HG02623 (cell line): ENCODE data around the gene CNTN6.

Experiments
- ATAC-seq: cut with Tn5 transposase; IDR thresholded peaks from one replicate; pipeline ENCODE4 v1.9.1; 2021; ENCODE audit warnings: moderate library complexity; ENCODE audit not compliant: unreplicated experiment

CNTN6 gene

GRCh38 chr3:1171320-1171719 lies 78.5 kb downstream of the CNTN6 start:
- no peak for ATAC-seq

GRCh38 chr3:1172644-1173043 lies 79.8 kb downstream of the CNTN6 start:
- no peak for ATAC-seq

GRCh38 chr3:1179146-1179545 lies 86.3 kb downstream of the CNTN6 start:
- ATAC-seq = no peak

DNA sequence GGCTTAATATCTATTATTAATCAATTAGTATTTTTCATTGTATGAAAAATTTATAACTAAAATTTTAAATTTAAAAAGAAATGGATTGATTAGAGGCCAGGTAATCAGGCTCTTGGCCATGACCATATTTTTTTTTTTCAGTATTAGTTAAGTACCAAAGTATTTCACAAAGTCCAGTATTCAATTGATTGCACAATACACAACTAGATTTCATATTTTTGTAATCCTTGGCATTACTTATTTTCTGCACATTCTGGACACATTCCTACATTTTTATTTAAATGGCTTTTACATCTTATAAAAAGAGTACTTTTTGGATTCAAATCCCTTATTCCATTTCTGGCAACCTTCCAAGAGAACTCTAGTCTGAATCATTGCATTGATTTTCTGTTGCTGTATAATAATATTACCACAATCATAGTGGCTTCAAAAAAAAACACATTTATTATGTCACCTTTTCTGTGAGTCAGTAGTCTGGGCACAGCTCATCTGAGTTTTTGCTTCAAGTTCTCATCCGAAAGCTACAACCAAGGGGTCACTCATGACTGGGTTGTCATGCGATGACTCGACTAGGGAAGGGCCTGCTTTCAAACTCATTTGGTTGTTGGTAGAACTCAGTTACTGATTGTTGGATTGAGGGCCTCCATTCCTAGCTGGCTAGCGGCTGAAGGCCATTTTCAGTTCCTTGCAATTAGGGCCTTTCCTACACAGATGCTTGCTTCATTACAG lies 90.7 kb downstream of the CNTN6 start:
- ATAC-seq = no peak

DNA sequence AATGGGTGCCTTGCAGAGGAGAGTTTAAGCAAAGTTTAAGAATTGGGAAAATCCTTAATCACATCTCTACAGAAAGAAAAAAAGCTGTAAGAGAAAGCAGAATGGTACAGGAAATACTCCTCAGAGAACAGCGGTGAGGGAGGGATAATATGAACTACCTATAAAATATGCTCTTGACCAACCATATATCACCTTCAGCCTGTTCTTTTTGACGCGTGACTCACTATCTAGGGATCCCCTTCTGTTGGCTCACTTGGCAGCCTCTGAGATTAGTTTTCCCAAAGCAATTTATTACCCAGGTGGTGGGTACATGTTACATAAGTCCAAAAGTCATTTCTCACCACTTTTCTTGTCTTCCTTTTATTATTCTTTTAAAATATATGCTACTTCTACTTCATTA lies 97.7 kb downstream of the CNTN6 start:
- ATAC-seq = no peak

- no peak for ATAC-seq
These were observed 98.2 kb downstream of the CNTN6 start for GRCh38 chr3:1191026-1191425.

GRCh38 chr3:1195947-1196346 lies 103.1 kb downstream of the CNTN6 start:
- ATAC-seq = no peak

GRCh38 chr3:1197051-1197450 lies 104.2 kb downstream of the CNTN6 start:
- ATAC-seq = no peak

GRCh38 chr3:1200371-1200770 lies 107.5 kb downstream of the CNTN6 start:
- no peak for ATAC-seq

GRCh38 chr3:1207904-1208303 lies 115.1 kb downstream of the CNTN6 start:
- ATAC-seq = no peak

DNA sequence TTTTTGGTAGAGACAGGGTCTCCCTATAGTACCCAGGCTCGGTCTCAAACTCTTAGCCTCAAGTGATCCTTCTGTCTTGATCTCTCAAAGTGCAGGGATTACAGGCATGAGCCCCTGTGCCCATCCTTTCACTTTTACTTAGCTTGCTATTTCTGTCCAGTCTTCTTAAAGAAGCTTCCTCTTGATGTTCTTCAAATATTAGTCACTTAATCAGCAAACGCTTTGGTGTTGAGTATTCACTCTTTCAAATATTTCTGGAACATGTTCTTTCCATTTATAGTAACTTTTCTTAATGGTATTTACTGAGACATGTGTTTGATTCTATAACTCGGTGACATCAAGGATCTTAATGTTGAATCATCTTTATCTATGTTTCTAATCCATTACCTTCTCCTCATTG lies 122.1 kb downstream of the CNTN6 start:
- no peak for ATAC-seq

DNA sequence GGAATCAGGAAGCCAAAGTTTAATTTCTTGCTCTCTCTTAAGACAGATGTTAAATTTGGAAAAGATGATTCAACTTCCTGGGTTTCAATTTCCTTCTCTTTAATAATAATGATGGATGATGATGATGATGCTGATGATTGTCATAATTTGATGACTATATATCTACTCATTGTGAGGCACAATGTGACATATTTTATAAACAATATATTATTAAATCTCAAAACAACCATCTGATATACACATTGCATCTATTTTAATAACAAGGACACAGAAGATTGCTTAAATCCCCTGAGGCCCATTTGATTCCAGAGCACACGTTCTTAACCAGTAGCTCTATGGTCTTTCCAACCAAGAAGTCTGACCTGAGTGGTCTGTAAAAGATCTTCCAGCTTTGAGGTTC lies 124.0 kb downstream of the CNTN6 start:
- no peak for ATAC-seq

- no peak for ATAC-seq
These were observed 134.3 kb downstream of the CNTN6 start for GRCh38 chr3:1227111-1227510.

DNA sequence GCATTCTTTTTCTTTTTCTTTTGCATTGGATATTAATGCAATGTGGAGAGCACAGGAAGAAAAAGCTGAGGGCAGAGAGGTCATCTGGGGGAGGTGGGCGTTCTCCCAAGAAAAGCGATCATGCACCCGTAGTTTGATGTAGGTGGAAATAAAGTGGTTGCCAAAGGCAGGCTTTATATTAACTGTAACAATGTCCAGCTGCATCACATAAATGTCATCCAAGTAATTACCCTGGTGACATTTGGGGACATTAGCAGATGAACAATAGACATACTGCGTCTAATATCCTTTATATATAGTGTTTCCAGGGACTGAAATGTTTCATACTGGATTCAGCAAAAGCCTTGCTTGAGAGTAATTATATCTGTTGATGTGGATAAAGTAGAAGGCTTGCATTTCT lies 135.5 kb downstream of the CNTN6 start:
- ATAC-seq = no peak

- ATAC-seq = no peak
These were observed 138.1 kb downstream of the CNTN6 start for GRCh38 chr3:1230920-1231319.

DNA sequence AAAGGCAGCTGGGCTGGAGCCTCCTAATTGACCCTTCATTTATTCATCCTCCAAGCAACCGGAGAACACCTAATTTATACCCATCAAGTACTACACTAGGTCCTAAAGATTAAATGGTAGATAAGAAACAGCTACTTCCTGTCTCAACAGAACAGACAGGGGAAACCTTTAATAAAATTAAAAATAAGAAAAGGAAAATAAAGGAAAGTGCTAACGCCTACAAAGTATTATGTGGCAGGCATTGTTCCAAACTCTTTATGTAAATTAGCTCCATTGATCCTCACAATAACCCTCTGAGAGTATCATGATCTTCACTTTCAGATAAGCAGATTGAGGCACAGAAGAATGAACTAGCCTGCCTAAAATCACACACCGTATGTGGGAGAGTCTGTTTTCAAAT lies 139.5 kb downstream of the CNTN6 start:
- ATAC-seq = no peak

DNA sequence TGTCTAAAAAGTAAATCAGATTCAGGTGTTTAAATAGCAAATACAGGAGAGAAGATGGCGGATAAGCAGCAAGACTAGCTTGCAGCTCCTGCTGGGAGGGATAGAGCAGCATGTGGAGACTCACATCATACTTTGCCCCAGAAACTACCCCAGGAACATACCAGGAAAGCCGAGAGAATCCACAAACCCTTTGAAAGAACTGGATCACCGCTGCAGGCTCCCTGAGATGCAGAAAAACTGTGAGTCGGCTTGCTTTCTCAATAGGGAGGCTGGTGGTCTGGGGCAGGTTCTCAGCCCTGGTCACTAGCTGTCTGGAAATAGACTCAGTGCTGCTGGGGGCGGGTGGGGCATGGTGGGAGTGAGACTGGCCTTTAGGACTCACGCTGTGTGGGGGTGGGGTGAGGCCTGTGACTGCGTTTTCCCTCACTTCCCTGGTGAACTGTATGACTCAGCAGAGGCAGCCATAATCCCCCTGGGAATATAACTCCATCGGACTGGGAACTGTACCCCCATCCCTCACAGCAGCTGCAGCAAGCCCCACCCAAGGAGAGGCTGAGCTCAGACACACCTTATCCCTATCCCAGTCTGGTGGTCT lies 142.8 kb downstream of the CNTN6 start:
- ATAC-seq = no peak

- ATAC-seq = no peak
These were observed 158.6 kb downstream of the CNTN6 start for GRCh38 chr3:1251282-1252060.

DNA sequence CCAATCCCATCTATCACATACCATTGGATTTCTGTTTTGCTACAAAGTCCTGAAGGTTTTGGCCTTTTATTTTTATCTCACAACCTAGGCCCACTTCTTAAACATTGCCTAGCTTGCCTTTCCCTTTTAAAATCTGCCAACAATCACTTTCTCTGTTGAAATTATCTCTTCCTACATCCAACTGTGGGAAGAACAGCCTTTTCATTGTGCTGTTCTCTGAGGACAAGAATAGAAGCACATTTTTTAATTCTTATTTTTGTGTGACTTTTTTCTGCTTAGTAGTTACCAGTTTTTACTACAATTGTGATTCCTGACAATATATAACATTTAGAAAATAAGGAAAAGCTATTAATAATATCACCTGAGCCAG lies 159.2 kb downstream of the CNTN6 start:
- no peak for ATAC-seq

DNA sequence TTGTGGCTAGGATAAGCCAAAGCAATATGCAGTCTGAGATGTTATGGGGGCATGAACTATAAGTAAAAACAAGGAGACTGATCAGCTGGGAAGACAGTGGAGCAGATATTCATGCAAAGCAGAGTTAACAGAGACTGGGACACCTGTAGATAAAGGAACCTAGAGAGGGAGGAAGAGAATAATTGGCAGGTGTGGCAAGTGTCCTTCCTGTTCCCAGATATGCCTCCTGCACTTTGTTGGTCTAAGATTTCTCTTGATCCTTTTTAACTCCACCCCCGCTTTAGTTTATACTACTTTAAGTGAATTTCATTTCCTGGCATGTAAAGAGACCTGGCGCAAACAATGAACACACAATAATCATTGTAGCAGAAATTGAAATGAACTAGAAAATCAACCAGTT lies 169.4 kb downstream of the CNTN6 start:
- no peak for ATAC-seq

- no peak for ATAC-seq
These were observed 170.3 kb downstream of the CNTN6 start for GRCh38 chr3:1263121-1263520.

DNA sequence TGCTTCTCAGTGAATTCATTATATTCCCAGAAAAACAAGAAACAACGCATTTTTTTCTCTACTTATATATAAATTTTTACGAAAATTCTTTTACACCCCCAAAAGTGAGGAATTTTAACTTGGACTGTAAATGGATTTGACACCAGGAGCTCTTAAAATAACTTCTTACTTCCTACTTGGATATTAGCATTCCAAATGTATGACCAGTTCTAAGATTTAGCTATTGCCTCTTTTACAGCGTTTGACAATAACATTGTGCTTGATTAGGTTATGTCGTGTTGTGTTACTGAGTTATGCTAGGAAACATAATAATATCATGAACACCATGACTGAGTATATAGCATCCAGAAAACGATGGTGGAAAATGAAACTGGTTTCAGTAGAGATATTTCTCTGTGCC lies 177.0 kb downstream of the CNTN6 start:
- no peak for ATAC-seq
